Osteocyte (in vitro differentiated cells): ENCODE results near the gene XYLT1. TPM values are rescaled to one million over a fixed set of nuclear protein-coding genes. Genes with fewer than 3 reads are reported as not detected.
"Not testable (repeated sequence)": the region's sequence is repeated elsewhere in the genome, so short reads cannot be mapped to it uniquely, and the experiment has no call there.

Source experiments
- DNase-seq: peaks from one replicate; pipeline ENCODE4 v3.0.0; 2021; ENCODE audit warnings: mixed read lengths; ENCODE audit not compliant: unreplicated experiment; ENCODE audit errors: extremely low spot score
- H3K27ac Mint-ChIP-seq: one replicate; pipeline ENCODE4 v1.8.0; 2021; ENCODE audit warnings: mild to moderate bottlenecking, mixed read lengths; ENCODE audit not compliant: unreplicated experiment
- H3K27me3 Mint-ChIP-seq: one replicate; pipeline ENCODE4 v1.8.0; 2021; ENCODE audit warnings: mixed read lengths; ENCODE audit not compliant: unreplicated experiment
- H3K36me3 Mint-ChIP-seq: one replicate; pipeline ENCODE4 v1.8.0; 2021; ENCODE audit warnings: mixed read lengths; ENCODE audit not compliant: unreplicated experiment
- H3K4me1 Mint-ChIP-seq: one replicate; pipeline ENCODE4 v1.8.0; 2021; ENCODE audit warnings: mixed read lengths; ENCODE audit not compliant: unreplicated experiment
- H3K4me3 Mint-ChIP-seq: one replicate; pipeline ENCODE4 v1.8.0; 2021; ENCODE audit warnings: mild to moderate bottlenecking, moderate library complexity, mixed read lengths; ENCODE audit not compliant: unreplicated experiment
- H3K9me3 Mint-ChIP-seq: one replicate; pipeline ENCODE4 v1.8.0; 2021; ENCODE audit warnings: mixed read lengths; ENCODE audit not compliant: unreplicated experiment
- CTCF ChIP-seq: fragments of 200-600 bp; sonication (generic); IDR thresholded peaks from 2 replicates; pipeline ENCODE4 v1.5.0; 2021; ENCODE audit warnings: antibody characterized with exemption, mild to moderate bottlenecking, moderate library complexity
- total RNA-seq: library from RNA; stranded (reverse); gene quantifications from 2 replicates; pipeline ENCODE4 v1.2.1, GENCODE V29; 2021

Gene XYLT1
- total RNA-seq, 1 donor from 2014 or later: 11.1 TPM

DNA sequence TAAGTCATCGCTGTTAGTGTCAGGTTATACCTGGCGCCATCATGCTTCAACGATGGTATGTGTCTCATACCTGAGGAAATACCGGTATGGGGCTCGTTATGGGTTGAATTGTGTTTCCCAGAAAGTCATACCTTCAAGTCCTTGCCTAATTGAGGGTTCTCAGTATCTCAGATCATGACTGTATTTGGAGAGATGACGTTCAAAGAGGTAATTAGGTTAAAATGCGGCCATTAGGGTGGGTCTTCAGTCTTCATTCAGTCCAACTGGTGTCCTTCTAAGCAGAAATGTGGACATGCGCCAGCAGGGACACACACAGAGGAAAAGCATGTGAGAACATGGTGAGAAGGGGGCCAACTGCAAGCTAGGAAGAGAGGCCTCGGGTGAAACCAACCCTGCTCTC lies 37.5 kb upstream of the XYLT1 start:
- no peak for TF ChIP-seq CTCF
- Mint-ChIP-seq H3K27ac (no peak overlapping the region), H3K27me3 (no peaks in the 10 kb centered on the region), H3K4me3 (no peak overlapping the region), H3K4me1 (no peaks in the 10 kb centered on the region), H3K9me3 (peaks cover 11% of the 10 kb centered on the region), H3K36me3 (no peaks in the 10 kb centered on the region)
- no peak for DNase-seq

GRCh38 chr16:17507516-17507915 lies 36.8 kb upstream of the XYLT1 start:
- not testable (repeated sequence) for H3K36me3 Mint-ChIP-seq, DNase-seq
- H3K9me3 Mint-ChIP-seq: peaks cover 11% of the 10 kb centered on the region

DNA sequence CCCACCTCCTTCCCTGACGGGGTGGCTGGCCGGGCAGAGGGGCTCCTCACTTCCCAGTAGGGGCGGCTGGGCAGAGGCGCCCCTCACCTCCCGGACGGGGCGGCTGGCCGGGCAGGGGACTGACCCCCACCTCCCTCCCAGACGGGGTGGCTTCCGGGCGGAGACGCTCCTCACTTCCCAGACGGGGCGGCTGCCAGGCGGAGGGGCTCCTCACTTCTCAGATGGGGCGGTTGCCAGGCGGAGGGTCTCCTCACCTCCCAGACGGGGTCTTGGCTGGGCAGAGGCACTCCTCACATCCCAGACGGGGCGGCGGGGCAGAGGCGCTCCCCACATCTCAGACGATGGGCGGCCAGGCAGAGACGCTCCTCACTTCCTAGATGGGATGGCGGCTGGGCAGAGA lies 35.1 kb upstream of the XYLT1 start:
- not testable (repeated sequence) for DNase-seq, H3K27me3 Mint-ChIP-seq
- peaks cover 11% of the 10 kb centered on the region for H3K9me3 Mint-ChIP-seq

More at GRCh38 chr16:17507516-17507915, 36.8 kb upstream of the XYLT1 start:
- H3K4me1 Mint-ChIP-seq, H3K27ac Mint-ChIP-seq, H3K27me3 Mint-ChIP-seq, H3K4me3 Mint-ChIP-seq: not testable (repeated sequence)

GRCh38 chr16:17504050-17504449 lies 33.3 kb upstream of the XYLT1 start:
- no peaks in the 10 kb centered on the region for H3K36me3 Mint-ChIP-seq

More for the DNA sequence above, 35.1 kb upstream of the XYLT1 start:
- H3K4me3 Mint-ChIP-seq, H3K36me3 Mint-ChIP-seq, H3K27ac Mint-ChIP-seq, H3K4me1 Mint-ChIP-seq: not testable (repeated sequence)

DNA sequence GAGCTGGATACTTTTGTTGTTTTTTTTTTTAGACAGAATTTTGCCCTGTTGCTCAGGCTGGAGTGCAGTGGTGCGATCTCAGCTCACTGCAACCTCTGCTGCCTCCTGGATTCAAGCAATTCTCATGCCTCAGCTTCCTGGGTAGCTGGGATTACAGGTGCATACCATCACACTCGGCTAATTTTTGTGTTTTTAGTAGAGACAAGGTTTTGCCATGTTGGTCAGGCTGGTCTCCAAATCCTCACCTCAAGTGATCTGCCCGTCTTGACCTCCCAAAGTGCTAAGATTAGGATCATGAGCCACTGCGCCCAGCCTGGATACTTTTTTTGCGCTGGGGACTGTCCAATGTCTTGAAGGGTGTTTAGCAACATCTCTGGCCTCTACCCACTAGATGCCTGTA lies 32.6 kb upstream of the XYLT1 start:
- no peak overlapping the region for H3K27ac Mint-ChIP-seq
- H3K9me3 Mint-ChIP-seq: peaks cover 5% of the 10 kb centered on the region
- no peak for DNase-seq
- no peak overlapping the region for H3K4me3 Mint-ChIP-seq
- H3K27me3 Mint-ChIP-seq: no peaks in the 10 kb centered on the region
- no peaks in the 10 kb centered on the region for H3K36me3 Mint-ChIP-seq
- no peaks in the 10 kb centered on the region for H3K4me1 Mint-ChIP-seq
- TF ChIP-seq CTCF: no peak

More at GRCh38 chr16:17504050-17504449, 33.3 kb upstream of the XYLT1 start:
- H3K27ac Mint-ChIP-seq: no peak overlapping the region
- H3K27me3 Mint-ChIP-seq: no peaks in the 10 kb centered on the region
- no peaks in the 10 kb centered on the region for H3K4me1 Mint-ChIP-seq
- H3K9me3 Mint-ChIP-seq: peaks cover 9% of the 10 kb centered on the region
- no peak for TF ChIP-seq CTCF
- H3K4me3 Mint-ChIP-seq: no peak overlapping the region
- DNase-seq: no peak

- H3K4me3 Mint-ChIP-seq: no peak overlapping the region
- TF ChIP-seq CTCF: no peak
- no peak overlapping the region for H3K27ac Mint-ChIP-seq
- H3K4me1 Mint-ChIP-seq: no peaks in the 10 kb centered on the region
- H3K27me3 Mint-ChIP-seq: no peaks in the 10 kb centered on the region
- no peaks in the 10 kb centered on the region for H3K36me3 Mint-ChIP-seq
- no peak for DNase-seq
- no peaks in the 10 kb centered on the region for H3K9me3 Mint-ChIP-seq
Observed at GRCh38 chr16:17501321-17501720, 30.6 kb upstream of the XYLT1 start.
